ENCODE results near the gene MAP3K21.

MAP3K21 gene

GRCh38 chr1:233323718-233324117 is 3.8 kb upstream of the MAP3K21 start:
- in situ Hi-C loops (cut with MboI; ENCODE audit: low sequenced_read_pairs) = no loop called here

DNA sequence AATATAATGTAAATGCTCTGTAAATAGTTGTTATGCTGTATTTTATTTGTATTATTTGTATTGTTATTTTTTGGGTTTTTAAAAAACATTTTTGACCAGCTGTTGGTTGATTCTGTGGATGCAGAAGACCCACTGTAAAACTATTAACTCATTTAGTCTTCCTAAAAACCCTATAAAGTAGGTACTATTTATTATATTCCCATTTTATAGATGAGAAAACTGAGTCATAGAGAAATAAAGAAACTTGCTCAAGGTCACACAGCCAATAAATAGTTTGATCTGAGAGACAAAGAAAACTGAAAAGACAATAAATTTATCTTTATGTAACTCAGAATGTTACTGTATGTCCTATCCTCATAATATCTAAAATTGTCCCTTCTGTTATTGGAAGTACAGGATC is 1.2 kb upstream of the MAP3K21 start:
- in situ Hi-C loops (cut with MboI; ENCODE audit: low sequenced_read_pairs) = no loop called here

DNA sequence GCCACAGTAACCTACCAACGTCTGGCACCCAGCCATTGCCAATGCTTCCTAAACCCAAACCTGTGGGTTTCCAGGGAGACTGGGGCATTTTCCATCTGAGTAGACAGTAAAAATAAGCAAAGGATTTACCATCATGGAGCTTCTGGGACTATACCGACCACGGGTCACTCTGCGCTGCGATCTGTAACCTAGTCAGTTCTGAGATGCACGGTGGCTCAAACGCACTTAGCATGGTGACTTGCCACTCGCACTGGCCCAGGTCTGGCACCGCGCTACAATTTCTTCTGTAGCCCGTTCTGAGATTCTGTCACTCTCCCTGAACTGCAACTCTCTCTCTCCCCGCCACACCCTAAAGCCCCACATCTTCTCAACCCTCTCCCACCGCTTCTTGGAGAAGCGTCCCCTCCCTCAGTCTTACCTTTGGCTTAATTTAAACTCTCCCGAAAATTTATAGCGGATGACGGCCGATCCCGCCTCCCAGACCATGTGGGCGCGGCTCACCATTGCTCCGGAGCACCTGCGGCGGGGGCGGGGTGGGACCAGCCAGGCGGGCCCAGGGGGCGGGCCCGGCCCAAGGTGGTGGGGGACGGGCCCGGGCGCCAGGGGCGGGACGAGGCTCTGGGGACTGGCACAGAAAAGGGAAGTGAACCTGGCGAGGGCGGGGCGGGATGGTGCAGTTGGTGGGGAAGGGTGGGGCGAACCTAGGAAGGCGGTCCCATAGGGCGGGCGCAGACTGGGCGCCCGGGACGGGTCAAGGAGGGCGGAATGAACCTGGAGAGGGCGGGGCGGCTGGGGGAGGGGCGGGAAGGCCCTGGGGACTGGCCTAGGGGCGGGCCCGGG is 493 bp upstream of the MAP3K21 start:
- in situ Hi-C loops (cut with MboI; ENCODE audit: low sequenced_read_pairs) = no loop called here

- in situ Hi-C loops (cut with MboI; ENCODE audit: low sequenced_read_pairs) = no loop called here
These were observed 808 bp downstream of the MAP3K21 start for GRCh38 chr1:233328142-233328921.

GRCh38 chr1:233331676-233332519 is 4.4 kb downstream of the MAP3K21 start:
- in situ Hi-C loops (cut with MboI; ENCODE audit: low sequenced_read_pairs) = no loop called here

GRCh38 chr1:233333086-233333485 is 5.6 kb downstream of the MAP3K21 start:
- in situ Hi-C loops (cut with MboI; ENCODE audit: low sequenced_read_pairs) = no loop called here

DNA sequence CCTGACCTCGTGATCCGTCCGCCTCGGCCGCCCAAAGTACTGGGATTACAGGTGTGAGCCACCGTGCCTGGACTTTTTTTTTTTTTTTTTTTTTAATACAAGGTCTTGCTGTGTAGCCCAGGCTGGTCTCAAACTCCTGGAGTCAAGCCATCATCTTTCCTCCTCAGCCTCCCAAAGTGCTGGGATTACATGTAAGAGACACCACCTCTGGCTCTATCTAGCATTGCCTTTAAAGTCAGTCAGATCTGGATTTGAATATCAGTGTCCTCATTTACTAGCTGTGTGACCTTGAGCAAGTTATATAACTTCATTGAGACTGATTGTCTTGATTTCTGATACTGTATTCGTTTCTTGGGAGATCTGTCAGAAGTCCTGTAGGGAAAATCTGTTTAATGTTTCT is 6.6 kb downstream of the MAP3K21 start:
- in situ Hi-C loops (cut with MboI; ENCODE audit: low sequenced_read_pairs) = no loop called here

DNA sequence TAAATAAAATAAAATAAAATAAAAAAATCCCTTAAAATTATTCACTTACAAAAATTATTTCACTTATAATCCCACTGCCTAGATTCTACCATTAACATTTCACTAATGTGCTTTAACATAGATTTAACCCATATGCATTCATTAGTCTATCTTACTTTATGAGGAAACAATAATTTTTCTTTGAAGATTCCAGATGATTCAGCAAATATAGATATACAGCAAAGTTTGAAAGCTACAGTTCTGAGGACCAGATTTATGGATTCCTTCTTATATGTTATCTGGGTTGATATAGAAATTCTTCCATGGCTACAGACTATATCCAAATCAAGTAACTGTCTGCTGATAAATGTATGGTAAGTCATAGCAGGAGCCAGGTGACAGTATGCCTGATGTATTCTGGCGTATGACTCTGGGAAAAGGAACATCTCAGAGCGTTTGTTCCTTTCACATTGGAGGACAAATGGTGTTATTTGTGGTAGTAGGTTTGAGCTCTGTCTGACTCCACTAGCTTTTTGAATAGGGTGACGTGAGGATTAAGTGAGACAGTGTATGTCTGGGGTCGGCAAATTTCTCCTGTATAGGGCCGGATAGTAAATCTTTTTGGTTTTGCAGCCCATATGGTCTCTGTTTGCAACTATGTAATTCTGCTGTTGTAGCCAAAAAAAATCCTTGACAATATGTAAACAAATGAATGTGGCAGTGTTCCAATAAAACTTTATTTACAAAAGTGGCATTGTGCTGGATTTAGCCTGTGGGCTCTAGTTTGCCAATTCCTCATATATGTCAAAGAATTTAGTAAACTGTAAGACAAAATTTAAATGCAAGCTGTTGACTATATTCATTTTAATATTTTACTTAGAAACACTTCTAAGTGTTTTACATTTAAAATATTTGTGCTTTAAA is 9.3 kb downstream of the MAP3K21 start:
- in situ Hi-C loops (cut with MboI; ENCODE audit: low sequenced_read_pairs) = no loop called here

- in situ Hi-C loops (cut with MboI; ENCODE audit: low sequenced_read_pairs) = no loop called here
These were observed 10.0 kb downstream of the MAP3K21 start for GRCh38 chr1:233337505-233337904.

GRCh38 chr1:233338102-233338501 is 10.6 kb downstream of the MAP3K21 start:
- in situ Hi-C loops (cut with MboI; ENCODE audit: low sequenced_read_pairs) = no loop called here

DNA sequence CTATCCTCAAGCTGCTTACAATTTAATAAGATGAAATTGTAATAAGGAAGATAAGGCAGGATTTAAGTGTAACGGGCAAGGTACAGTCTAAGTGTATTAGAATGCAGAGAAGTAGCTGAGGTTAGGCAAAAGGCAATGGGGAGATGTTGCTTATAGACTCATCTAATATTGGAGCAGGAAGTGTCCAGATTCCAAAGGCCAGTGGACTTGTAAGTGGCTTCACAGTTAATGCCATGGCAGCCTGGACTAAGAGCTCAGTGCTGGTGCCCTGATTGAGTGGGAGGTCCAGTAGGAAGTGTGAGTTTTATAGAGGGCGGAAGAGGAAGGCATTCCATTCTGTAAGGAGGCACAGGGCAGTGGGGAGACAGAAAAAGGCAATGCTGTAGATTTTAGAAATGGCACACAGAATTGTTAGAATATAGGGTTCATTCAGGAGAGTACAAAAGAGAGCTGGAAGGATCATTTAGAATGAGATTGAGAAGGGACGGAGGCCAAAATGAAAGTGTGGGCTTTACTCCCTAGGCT is 12.6 kb downstream of the MAP3K21 start:
- in situ Hi-C loops (cut with MboI; ENCODE audit: low sequenced_read_pairs) = no loop called here

- in situ Hi-C loops (cut with MboI; ENCODE audit: low sequenced_read_pairs) = no loop called here
These were observed 13.5 kb downstream of the MAP3K21 start for GRCh38 chr1:233340966-233341516.

GRCh38 chr1:233342086-233342485 is 14.6 kb downstream of the MAP3K21 start:
- in situ Hi-C loops (cut with MboI; ENCODE audit: low sequenced_read_pairs) = no loop called here

DNA sequence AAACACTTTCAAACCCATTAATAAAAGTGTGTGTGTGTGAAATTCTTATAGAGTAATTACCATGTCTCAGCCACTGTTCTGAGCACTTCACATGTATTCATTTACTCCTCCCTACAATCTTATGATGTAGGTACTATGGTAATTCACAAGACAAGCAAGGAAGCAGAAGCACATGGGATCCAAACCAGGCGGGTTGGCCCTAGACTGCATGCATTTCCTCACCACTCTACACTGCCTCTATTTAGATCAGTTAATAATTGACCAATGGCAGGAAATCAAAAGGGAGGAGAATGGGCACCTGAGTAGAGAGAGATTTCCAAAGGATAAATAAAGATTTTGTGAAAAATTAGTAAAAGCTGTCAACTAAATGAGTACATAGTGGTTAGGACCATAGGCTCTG is 15.7 kb downstream of the MAP3K21 start:
- in situ Hi-C loops (cut with MboI; ENCODE audit: low sequenced_read_pairs) = no loop called here

GRCh38 chr1:233347338-233347737 is 19.8 kb downstream of the MAP3K21 start:
- in situ Hi-C loops (cut with MboI; ENCODE audit: low sequenced_read_pairs) = no loop called here

DNA sequence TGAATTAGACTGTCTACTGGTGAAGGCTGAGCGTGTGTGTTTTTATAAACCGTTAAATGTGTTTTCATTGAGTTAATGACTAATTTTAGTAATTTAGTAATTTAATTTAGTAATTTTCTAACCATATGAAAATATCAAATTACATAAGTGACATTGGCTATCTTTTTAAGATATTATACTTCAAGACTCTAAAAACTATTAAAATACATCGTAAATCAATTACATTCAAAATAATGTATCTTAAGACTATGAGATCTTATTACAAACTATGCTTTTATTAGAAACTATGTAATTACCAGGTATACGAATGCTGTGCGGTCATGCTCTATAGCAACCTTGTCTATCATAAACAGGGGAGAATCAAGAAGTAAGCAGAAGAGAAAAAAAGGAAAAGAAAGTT is 21.6 kb downstream of the MAP3K21 start:
- in situ Hi-C loops (cut with MboI; ENCODE audit: low sequenced_read_pairs) = no loop called here

- in situ Hi-C loops (cut with MboI; ENCODE audit: low sequenced_read_pairs) = no loop called here
These were observed 27.5 kb downstream of the MAP3K21 start for GRCh38 chr1:233354983-233355382.

DNA sequence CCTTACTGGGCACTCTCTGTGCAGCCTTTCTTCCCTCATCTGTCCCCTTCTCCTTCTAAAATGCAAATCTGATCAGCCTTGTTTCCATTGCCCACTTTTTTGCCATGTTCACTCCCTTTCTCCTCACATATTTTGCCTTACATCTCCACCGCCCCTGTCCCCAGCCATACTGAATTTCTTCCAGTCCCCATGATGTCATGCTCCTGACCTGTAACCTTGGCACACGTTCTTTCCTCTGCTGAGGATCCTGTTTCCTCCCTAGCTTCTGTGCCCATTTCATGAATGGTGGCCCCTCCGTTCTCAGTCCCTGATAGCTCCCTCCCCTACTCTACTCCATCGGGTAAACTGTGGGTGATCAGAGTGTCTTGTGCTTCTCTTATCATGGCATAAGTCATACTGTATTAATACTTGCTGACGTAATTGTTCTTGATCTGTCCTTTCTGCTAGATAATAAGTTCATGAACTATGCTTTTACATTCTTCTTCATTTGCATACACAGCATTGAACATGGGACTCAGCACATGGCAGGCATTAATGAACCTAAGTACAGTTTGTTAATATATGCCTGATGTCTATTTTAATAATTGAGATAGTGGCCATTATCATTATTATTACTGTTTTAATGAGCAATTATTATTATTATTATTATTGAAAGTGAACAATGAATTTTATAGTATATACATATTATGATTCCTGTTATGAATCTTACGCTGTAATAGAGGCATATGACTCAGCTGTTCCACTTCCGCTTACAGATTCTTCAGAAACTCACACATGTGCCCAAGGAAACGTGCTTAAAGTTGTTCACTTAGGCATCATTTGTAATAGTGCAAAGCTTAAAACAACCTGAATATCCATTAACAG is 28.5 kb downstream of the MAP3K21 start:
- in situ Hi-C loops (cut with MboI; ENCODE audit: low sequenced_read_pairs) = no loop called here

DNA sequence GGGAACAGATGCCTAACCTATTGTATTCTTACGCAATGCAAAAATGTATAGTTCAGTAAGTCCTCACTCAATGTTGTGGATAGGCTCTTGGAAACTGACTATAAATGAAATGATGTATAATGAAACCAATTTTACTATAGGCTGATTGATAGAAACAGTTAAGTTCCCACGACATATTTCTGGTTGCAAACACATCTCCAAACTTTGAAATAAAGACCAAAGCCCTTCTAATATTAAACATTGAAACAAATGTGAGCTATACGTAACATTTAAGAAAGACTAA is 29.1 kb downstream of the MAP3K21 start:
- in situ Hi-C loops (cut with MboI; ENCODE audit: low sequenced_read_pairs) = no loop called here
